K562 (cell line): ENCODE results near the gene CCDC187.

ENCODE experiments used
- CTCF ChIP-seq, 3 experiments: IDR thresholded peaks in 2 of 3; conservative IDR thresholded peaks in 1 of 3; 2 replicates each; pipeline ENCODE4 v1.5.1; 2011 to 2012; ENCODE audit warnings: low read length in 3 of 3, mild to moderate bottlenecking in 3 of 3, control low read depth in 2 of 3, improper control_type of control experiment in 1 of 3, inconsistent platforms in 1 of 3, low read depth in 1 of 3, mixed read lengths in 1 of 3, moderate library complexity in 1 of 3; ENCODE audit not compliant: insufficient read depth in 2 of 3
- GTF2F1 ChIP-seq: IDR thresholded peaks from 2 replicates; pipeline ENCODE4 v1.6.1; 2011; ENCODE audit warnings: low read depth, low read length, improper control_type of control experiment
- MTA1 ChIP-seq: fragments of 450-650 bp; IDR thresholded peaks from 2 replicates; pipeline ENCODE4 v1.6.1; 2017; ENCODE audit warnings: borderline replicate concordance
- SRF ChIP-seq, 2 experiments: fragments of 250-450, 450-650 bp in 1 of 2; sonication (Bioruptor Pico) in 1 of 2; sonication (generic) in 1 of 2; formaldehyde crosslinking; IDR thresholded peaks; 2 replicates each; pipeline versions ENCODE4 v1.5.0 to v1.5.1; 2020 to 2022; ENCODE audit warnings: mild to moderate bottlenecking in 1 of 2, missing genetic modification reagents in 1 of 2

- TF ChIP-seq MTA1 (no peak), GTF2F1 (no peak), SRF (CRISPR knock-in tag; IDR thresholded peaks at IDR 0.05) (no peak), CTCF (IDR thresholded peaks at IDR 0.05 in 2 of 3, conservative IDR thresholded peaks at IDR 0.05 in 1 of 3; ENCODE audit: insufficient read depth in 2 of 3, low read depth in 1 of 3, low read length in 3 of 3) (no peak)
Measured at GRCh38 chr9:136329636-136330405, 25.9 kb upstream of the CCDC187 start.
